Skeletal muscle satellite cell (primary cell): Measurements from ENCODE around the gene OSBP2.
A peak's percentile ranks its signal among the peaks of the same experiment; 100 is the strongest.

Experiments used
- H3K27me3 ChIP-seq: 2 replicates; pipeline ENCODE4 v1.7.0; 2013; ENCODE audit warnings: low read length; ENCODE audit not compliant: control insufficient read depth, insufficient read depth
- H3K36me3 ChIP-seq: 2 replicates; pipeline ENCODE4 v1.7.0; 2013; ENCODE audit warnings: mild to moderate bottlenecking, control low read depth, low read length; ENCODE audit not compliant: insufficient read depth
- H3K4me1 ChIP-seq: 2 replicates; pipeline ENCODE4 v1.7.0; 2013; ENCODE audit warnings: low read length; ENCODE audit not compliant: control insufficient read depth, insufficient read depth
- H3K4me2 ChIP-seq: 2 replicates; pipeline ENCODE4 v1.7.0; 2013; ENCODE audit warnings: mild to moderate bottlenecking, low read length
- H3K4me3 ChIP-seq: 2 replicates; pipeline ENCODE4 v1.7.0; 2013; ENCODE audit warnings: low read length
- H3K9ac ChIP-seq: 2 replicates; pipeline ENCODE4 v1.7.0; 2013; ENCODE audit warnings: mild to moderate bottlenecking, low read depth, low read length, moderate library complexity
- H3K9me3 ChIP-seq: replicated peaks from 2 replicates; pipeline ENCODE4 v1.7.0; 2013; ENCODE audit warnings: mild to moderate bottlenecking, control low read depth, low read length

The OSBP2 gene

DNA sequence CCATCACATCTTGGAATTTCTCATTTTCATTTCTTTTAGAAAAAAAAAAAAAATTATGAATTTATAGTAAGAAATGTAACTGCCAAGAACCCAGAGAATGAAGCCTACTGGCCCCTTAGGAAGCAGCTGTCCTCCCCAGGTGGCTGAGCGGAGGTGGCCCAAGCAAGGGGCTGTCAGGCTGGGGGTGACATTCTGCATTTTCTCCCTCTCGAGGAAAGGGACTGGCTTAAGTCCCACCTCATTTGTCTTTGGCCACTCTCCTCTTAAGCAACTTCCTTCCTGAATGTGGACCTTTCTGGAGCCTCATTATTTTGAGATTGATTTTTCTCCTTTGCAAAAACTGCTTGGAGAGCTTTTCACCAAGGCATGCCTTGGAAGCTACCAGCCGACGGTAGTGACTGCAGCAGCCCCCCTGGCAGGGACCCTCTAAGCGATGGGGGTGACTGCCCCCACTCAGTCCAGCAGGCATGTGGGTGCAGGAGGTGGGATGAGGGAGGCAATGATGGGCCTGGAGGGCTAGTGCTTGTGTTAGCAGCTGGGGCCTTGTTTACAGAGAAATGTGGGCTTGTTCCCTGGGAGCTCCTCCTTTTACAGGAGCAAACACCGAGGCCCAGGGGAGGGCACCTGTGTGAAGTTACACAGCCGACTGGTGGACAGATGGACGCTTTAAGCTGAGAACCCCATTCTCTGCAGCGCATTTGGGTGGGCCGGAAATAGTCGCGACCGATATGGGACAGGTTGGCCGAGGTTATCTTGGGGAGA, 162.2 kb downstream of the OSBP2 start:
- Histone ChIP-seq H3K4me1 (peaks cover 4% of the 10 kb centered on the region), H3K9me3 (no peaks in the 10 kb centered on the region), H3K27me3 (no peaks in the 10 kb centered on the region), H3K36me3 (no peaks in the 10 kb centered on the region), H3K9ac (no peak overlapping the region), H3K4me3 (no peak overlapping the region), H3K4me2 (no peak overlapping the region)

- H3K9me3 ChIP-seq = no peaks in the 10 kb centered on the region
- no peak overlapping the region for H3K4me2 ChIP-seq
- H3K4me3 ChIP-seq = no peak overlapping the region
- H3K27me3 ChIP-seq = no peaks in the 10 kb centered on the region
- H3K9ac ChIP-seq = no peak overlapping the region
- H3K4me1 ChIP-seq = peaks cover 4% of the 10 kb centered on the region
- H3K36me3 ChIP-seq = no peaks in the 10 kb centered on the region
Measured at GRCh38 chr22:30857791-30858190, 163.1 kb downstream of the OSBP2 start.

DNA sequence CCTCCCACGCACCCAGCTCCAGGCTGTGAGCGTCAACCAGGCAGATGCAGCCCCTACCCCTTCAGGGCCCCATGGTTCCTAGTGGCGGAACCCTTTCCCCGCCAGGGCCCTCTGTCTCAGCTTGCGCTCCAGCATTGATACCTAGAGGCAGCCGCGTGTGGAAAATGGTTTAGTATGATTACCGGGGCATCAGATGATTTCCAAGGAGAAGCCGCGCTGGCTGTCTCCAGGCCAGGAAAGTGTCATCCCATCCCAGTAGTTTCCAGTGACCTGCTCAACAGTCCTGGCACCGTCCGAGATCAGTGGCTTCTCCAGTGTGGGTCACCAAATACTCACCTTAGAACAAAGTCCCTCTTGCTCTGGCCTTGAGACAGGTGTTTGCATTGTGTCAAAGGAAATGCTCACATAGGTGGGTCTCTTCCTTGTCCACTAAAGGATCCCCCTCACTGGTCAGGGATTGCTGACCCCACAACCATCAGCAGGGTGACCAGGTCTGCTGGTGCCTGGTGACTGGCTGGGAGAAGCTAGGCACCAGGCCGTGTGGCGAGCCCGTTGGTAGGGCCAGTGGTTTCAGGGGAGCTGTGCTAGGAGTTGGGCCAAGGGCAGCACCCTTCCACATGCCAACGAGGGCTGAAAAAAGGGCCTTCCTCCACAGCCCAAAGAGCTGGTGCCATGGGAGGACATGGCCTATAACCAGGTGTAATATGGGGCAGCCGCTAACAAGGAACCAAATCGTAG, 164.5 kb downstream of the OSBP2 start:
- no peak overlapping the region for H3K4me3 ChIP-seq
- no peaks in the 10 kb centered on the region for H3K9me3 ChIP-seq
- H3K4me2 ChIP-seq = no peak overlapping the region
- H3K4me1 ChIP-seq = peaks cover 14% of the 10 kb centered on the region
- H3K9ac ChIP-seq = no peak overlapping the region
- H3K36me3 ChIP-seq = no peaks in the 10 kb centered on the region
- no peaks in the 10 kb centered on the region for H3K27me3 ChIP-seq

GRCh38 chr22:30859714-30860095, 165.0 kb downstream of the OSBP2 start:
- Histone ChIP-seq H3K27me3 (no peaks in the 10 kb centered on the region), H3K4me1 (peaks cover 14% of the 10 kb centered on the region), H3K9me3 (no peaks in the 10 kb centered on the region), H3K9ac (no peak overlapping the region), H3K36me3 (no peaks in the 10 kb centered on the region), H3K4me3 (no peak overlapping the region), H3K4me2 (no peak overlapping the region)

DNA sequence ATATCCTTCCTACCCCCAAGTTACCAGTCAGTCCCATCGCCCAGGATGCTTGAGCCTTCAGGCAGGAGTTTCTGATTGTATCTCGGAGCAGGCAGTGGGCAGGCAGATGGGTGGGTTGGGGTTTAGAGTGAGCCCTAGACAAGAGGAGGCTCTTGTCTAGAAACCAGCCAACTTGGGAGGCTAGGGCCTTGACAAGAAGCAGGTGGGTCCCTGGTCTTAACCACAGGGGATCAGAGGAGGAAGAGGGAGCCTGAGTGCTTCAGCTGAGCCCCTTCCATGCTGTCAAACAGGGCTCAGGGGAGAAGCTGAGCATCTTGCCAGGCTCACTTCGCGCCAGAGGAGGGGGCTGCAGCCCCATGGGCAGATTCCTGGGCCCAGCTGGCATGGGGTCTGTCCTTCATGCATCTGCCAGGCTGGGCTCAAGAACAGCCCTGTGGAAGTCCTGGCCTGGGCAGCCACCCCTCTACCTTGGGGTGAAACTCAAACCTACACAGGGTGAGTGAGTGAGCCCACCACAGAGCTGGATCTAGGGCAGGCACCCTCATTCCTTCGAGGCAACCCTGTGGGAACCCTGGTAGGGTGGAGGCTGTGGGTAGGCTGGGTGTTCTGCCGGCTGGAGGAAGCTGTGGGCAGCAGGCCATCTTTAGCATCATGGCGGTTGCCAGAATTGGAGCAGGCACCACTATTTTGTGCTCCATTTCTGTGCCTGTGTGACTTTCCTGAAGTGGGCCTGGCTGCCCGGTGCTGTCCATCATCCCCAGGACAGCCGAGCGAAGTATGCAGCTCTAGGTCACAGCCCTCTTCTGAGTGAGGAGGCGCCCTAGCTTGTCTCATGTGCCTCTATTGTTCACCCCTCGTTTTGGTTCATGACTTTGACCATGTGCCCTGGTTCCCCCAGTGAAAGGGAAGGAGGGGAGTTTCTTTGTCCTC, 165.8 kb downstream of the OSBP2 start:
- no peak overlapping the region for H3K4me3 ChIP-seq

GRCh38 chr22:30861131-30861530, 166.5 kb downstream of the OSBP2 start:
- Histone ChIP-seq H3K36me3 (no peaks in the 10 kb centered on the region), H3K9me3 (no peaks in the 10 kb centered on the region), H3K27me3 (no peaks in the 10 kb centered on the region), H3K4me2 (no peak overlapping the region), H3K4me3 (no peak overlapping the region), H3K4me1 (peaks cover 11% of the 10 kb centered on the region), H3K9ac (no peak overlapping the region)

More for the DNA sequence above, 165.8 kb downstream of the OSBP2 start:
- no peaks in the 10 kb centered on the region for H3K27me3 ChIP-seq
- no peak overlapping the region for H3K4me2 ChIP-seq
- no peaks in the 10 kb centered on the region for H3K9me3 ChIP-seq
- no peak overlapping the region for H3K9ac ChIP-seq
- no peaks in the 10 kb centered on the region for H3K36me3 ChIP-seq
- peaks cover 14% of the 10 kb centered on the region for H3K4me1 ChIP-seq

DNA sequence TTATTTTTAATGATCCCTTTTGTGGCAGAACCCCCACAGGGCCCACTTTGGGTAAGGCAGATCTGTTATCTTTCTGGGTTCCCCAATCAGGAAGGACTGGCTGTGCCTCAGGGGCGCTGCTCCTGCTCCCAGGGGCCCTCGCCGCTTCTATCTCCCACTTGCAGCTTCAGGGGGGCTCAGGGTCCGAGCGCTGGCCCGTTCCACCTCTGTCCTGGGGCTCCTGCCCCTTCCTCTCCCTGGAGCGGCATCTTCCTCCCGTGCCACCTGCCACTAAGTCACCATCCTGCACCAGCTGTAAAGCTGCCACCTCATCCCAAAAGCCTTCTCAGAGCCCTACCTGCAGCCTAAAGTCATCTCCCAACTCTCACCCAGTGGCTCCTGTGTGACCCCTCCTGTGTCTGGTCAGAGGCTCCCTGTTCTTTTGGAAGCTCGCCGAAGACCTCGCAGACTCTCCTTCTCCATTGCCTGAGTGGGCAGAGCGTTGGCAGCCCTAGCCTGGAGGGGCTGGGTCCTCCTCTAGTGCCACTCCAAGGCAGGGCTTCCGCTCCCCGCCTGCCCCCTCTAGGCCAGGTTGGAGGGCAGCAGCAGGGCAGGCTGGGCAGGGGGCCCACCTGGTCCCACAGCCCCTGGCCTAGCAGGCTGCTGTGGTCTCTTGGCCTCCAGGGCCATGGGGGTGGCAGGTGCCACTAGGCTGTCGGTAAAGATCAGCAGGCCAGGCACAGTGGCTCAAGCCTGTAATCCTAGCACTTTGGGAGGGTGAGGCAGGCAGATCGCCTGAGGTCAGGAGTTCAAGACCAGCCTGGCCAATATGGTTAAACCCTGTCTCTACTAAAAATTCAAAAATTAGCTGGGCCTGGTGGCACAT, 167.2 kb downstream of the OSBP2 start:
- Histone ChIP-seq H3K27me3 (no peaks in the 10 kb centered on the region), H3K9ac (no peak overlapping the region)

GRCh38 chr22:30863081-30863833, 168.6 kb downstream of the OSBP2 start:
- H3K4me1 ChIP-seq = peaks cover 13% of the 10 kb centered on the region
- no peak overlapping the region for H3K9ac ChIP-seq
- H3K4me2 ChIP-seq = peak overlapping the region; percentile 40
- no peaks in the 10 kb centered on the region for H3K27me3 ChIP-seq
- H3K9me3 ChIP-seq = no peaks in the 10 kb centered on the region
- H3K36me3 ChIP-seq = no peaks in the 10 kb centered on the region
- H3K4me3 ChIP-seq = no peak overlapping the region

More for the DNA sequence above, 167.2 kb downstream of the OSBP2 start:
- peaks cover 10% of the 10 kb centered on the region for H3K4me1 ChIP-seq
- H3K36me3 ChIP-seq = no peaks in the 10 kb centered on the region
- no peaks in the 10 kb centered on the region for H3K9me3 ChIP-seq
- H3K4me2 ChIP-seq = no peak overlapping the region
- no peak overlapping the region for H3K4me3 ChIP-seq

- no peak overlapping the region for H3K4me2 ChIP-seq
- H3K27me3 ChIP-seq = no peaks in the 10 kb centered on the region
- no peak overlapping the region for H3K9ac ChIP-seq
- H3K4me3 ChIP-seq = no peak overlapping the region
- H3K36me3 ChIP-seq = no peaks in the 10 kb centered on the region
- peaks cover 26% of the 10 kb centered on the region for H3K4me1 ChIP-seq
- H3K9me3 ChIP-seq = no peaks in the 10 kb centered on the region
Measured at GRCh38 chr22:30864441-30865420, 170.1 kb downstream of the OSBP2 start.
